Retinal pigment epithelial cell (primary cell): ENCODE results near the gene HYAL2.

Source experiments
- DNase-seq: peaks from one replicate; pipeline ENCODE4 v3.0.0-alpha.2; 2010; ENCODE audit warnings: low read depth
- H3K4me3 ChIP-seq: 2 replicates; pipeline ENCODE4 v1.5.1; 2011; ENCODE audit warnings: mild to moderate bottlenecking, low read length, control low read depth, moderate library complexity
- TF ChIP-seq, protein P1 (sequence below): conservative IDR thresholded peaks from 2 replicates; pipeline ENCODE4 v1.5.1; 2011; ENCODE audit warnings: low read depth, low read length, control low read depth, inconsistent platforms

Gene HYAL2

DNA sequence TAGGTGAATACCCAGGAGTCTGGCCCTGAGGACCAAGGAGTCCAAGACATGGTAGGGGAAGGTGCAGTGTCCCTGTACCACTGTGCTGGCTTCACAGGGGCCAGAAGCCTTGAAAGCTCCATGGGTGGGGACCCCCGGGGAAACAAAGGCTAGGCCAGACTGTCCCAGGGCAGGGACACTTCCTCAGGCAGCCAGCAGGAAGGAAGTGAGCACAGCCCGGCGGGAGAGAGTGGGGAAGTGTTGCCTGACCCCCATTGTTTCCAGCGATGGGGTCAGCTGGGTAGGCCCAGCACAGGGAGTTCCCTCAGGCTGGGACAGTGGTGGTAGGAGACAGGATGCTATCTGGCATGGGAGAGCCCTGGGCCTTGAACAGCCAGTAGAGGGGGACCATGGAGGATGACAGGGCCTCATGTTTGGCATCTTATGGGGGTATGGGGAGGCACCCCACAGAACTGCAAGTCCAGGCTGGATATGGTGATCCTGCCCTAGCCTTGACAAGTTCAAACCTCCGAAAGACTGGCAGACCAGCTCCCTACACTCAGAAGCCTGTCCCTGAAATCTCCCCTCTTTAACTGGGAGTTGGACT lies 1.2 kb upstream of the HYAL2 start:
- DNase-seq: no peak
- TF ChIP-seq, protein P1, sequence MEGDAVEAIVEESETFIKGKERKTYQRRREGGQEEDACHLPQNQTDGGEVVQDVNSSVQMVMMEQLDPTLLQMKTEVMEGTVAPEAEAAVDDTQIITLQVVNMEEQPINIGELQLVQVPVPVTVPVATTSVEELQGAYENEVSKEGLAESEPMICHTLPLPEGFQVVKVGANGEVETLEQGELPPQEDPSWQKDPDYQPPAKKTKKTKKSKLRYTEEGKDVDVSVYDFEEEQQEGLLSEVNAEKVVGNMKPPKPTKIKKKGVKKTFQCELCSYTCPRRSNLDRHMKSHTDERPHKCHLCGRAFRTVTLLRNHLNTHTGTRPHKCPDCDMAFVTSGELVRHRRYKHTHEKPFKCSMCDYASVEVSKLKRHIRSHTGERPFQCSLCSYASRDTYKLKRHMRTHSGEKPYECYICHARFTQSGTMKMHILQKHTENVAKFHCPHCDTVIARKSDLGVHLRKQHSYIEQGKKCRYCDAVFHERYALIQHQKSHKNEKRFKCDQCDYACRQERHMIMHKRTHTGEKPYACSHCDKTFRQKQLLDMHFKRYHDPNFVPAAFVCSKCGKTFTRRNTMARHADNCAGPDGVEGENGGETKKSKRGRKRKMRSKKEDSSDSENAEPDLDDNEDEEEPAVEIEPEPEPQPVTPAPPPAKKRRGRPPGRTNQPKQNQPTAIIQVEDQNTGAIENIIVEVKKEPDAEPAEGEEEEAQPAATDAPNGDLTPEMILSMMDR: no peak
- H3K4me3 ChIP-seq: no peak overlapping the region

GRCh38 chr3:50323092-50323600 lies 601 bp upstream of the HYAL2 start:
- no peak for DNase-seq
- H3K4me3 ChIP-seq: no peak overlapping the region
- TF ChIP-seq, protein P1: no peak

DNA sequence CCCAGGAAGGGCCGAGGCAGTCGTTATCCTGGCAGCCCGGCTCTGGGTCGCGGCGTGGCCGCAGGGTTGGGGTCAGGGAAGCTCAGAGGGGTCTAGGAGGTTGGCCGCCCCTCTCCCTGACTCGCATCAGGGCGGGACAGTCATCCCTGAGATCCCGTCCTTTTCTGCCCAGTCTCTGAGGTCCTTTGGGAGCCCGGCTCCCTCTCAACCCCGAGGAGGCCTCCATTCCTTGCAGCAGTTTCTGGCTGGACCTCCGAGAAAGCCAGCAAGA lies 495 bp downstream of the HYAL2 start:
- TF ChIP-seq, protein P1: no peak
- H3K4me3 ChIP-seq: peak overlapping the region; percentile 90
- DNase-seq: no peak

DNA sequence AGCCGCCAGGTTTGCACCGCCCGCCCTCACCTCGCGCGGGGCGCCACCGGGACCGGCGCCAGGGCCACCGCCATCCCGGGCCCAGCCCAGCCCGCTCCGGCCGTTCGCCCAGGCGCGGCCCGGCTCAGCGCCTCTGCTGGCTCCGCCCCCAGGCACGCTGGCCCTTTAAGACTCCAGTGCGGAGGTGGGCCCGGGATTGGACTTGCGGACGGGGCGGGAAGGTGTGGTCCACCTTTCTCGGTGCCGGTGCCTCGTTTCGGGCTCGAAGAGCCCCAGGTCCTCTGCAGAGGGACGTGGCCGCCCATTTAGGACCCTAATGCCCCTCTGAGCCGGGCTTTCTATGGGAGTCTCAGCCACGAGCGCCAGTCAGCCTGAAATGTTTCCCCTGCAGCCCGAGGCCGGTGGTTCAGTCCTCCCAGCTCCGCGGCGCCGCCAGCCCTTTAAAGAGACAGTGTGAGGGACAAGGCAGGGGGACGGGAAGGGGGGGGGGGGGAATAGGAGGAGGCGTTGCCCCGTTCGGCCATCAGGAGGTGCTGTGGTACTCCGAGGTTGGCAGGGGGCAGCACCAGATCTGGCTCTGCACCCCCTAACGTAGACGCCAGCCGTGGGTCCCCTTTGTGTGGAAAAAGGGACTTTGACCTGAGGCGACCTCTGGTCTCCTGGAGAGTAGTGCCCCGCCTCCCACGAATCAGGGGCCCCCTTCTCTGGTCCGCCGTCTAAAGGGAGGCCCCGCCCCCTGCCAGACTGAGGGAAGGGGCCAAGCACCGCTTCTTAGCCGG lies 1.0 kb downstream of the HYAL2 start:
- TF ChIP-seq, protein P1: peak; percentile 57
- peak overlapping the region; percentile 90 for H3K4me3 ChIP-seq
- peak; percentile 63 for DNase-seq

DNA sequence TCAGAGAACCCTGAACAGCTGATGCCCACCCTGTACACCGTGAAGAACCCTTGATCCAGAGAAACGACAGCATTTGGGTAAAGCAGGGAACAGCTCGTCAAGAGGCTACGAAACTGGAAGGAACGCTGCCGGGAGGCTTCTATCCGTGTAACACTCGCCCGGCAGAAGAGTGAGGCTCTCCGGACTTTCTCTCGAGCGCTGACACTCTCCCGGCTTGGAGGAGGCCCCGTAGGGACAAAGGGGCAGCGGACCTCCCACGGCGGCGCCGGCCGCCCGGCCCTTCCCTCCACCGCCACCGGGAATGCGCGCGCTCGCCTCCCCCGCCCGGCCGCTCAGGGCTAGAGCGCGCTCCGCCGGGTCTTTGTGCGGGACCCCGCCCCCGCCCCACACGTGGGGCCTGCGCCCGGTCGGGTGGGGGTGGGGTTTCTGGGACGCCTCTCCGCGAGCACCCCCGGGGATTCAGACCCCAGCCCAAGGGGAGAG lies 1.7 kb downstream of the HYAL2 start:
- TF ChIP-seq, protein P1: no peak
- H3K4me3 ChIP-seq: peak overlapping the region; percentile 90
- DNase-seq: no peak

GRCh38 chr3:50319894-50320625 lies 2.5 kb downstream of the HYAL2 start:
- TF ChIP-seq, protein P1: no peak
- no peak for DNase-seq
- H3K4me3 ChIP-seq: peak overlapping the region; percentile 90
